Fibroblast of peridontal ligament (primary cell): ENCODE data around the gene CDC6.

Source experiments
- DNase-seq: peaks from one replicate; pipeline ENCODE4 v3.0.0-alpha.2; 2010; ENCODE audit errors: extremely low read depth

Gene CDC6

GRCh38 chr17:40340880-40341807, 53.5 kb downstream of the CDC6 start:
- no peak for DNase-seq

GRCh38 chr17:40341808-40342503, 54.3 kb downstream of the CDC6 start:
- no peak for DNase-seq

GRCh38 chr17:40342504-40343218, 55.0 kb downstream of the CDC6 start:
- DNase-seq: no peak

GRCh38 chr17:40343219-40344119, 55.8 kb downstream of the CDC6 start:
- DNase-seq: no peak

- no peak for DNase-seq
Observed at GRCh38 chr17:40344421-40345160, 56.9 kb downstream of the CDC6 start.

- no peak for DNase-seq
Observed at GRCh38 chr17:40345161-40345993, 57.7 kb downstream of the CDC6 start.

- DNase-seq: no peak
Observed at GRCh38 chr17:40345994-40346764, 58.5 kb downstream of the CDC6 start.

- no peak for DNase-seq
Observed at GRCh38 chr17:40346765-40347158, 59.1 kb downstream of the CDC6 start.

GRCh38 chr17:40347319-40348135, 59.8 kb downstream of the CDC6 start:
- no peak for DNase-seq

GRCh38 chr17:40348136-40348504, 60.4 kb downstream of the CDC6 start:
- DNase-seq: no peak

GRCh38 chr17:40348562-40349476, 61.1 kb downstream of the CDC6 start:
- no peak for DNase-seq

GRCh38 chr17:40349477-40349894, 61.8 kb downstream of the CDC6 start:
- DNase-seq: no peak

- peak; percentile 68 for DNase-seq
Observed at GRCh38 chr17:40349895-40350688, 62.4 kb downstream of the CDC6 start.

GRCh38 chr17:40350689-40351358, 63.1 kb downstream of the CDC6 start:
- DNase-seq: no peak

- no peak for DNase-seq
Observed at GRCh38 chr17:40351359-40352236, 63.9 kb downstream of the CDC6 start.
